Measurements from ENCODE around the gene CA12.

CA12 gene

DNA sequence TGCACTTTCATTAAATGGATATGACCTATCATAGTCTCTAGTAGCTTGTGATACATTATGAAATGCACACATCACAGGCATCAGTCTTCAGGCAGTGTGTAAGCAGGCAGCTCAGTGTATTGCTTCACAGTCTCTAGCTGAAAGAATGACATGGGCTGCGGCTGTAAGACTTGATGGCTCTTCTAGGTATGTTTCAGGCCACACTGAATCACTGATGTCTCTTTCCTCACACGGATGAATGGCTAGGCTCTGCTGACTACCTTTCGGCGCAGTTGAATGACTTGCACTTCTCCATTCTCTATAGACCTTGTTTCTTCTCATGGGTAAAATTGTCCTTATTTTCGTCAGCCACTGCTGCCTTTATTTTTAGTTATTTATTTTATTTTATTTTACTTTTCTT lies 88.9 kb downstream of the CA12 start:
- TF ChIP-seq, protein P1, sequence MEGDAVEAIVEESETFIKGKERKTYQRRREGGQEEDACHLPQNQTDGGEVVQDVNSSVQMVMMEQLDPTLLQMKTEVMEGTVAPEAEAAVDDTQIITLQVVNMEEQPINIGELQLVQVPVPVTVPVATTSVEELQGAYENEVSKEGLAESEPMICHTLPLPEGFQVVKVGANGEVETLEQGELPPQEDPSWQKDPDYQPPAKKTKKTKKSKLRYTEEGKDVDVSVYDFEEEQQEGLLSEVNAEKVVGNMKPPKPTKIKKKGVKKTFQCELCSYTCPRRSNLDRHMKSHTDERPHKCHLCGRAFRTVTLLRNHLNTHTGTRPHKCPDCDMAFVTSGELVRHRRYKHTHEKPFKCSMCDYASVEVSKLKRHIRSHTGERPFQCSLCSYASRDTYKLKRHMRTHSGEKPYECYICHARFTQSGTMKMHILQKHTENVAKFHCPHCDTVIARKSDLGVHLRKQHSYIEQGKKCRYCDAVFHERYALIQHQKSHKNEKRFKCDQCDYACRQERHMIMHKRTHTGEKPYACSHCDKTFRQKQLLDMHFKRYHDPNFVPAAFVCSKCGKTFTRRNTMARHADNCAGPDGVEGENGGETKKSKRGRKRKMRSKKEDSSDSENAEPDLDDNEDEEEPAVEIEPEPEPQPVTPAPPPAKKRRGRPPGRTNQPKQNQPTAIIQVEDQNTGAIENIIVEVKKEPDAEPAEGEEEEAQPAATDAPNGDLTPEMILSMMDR (IDR thresholded peaks at IDR 0.05; ENCODE audit: low read depth, low read length) = no peak

DNA sequence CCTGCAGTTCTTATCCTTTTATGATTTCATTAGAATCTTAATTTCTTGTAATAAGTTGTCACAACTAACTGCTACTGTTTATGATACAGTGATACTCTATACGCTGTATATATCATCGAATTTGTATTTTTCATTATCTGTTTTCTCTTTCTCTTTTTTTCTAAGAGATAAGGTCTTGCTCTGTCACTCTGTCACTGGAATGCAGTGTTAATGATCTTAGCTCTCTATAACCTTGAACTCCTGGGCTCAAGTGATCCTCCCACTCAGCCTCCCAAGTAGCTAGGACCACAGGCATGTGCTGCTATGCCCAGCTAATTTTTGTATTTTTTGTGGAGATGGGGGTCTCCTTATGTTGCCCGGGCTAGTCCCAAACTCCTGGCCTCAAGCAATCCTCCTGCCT lies 89.4 kb downstream of the CA12 start:
- H3K4me3 ChIP-seq (ENCODE audit: low read depth, low read length) = no peak overlapping the region
- TF ChIP-seq, protein P1 (IDR thresholded peaks at IDR 0.05; ENCODE audit: low read depth, low read length) = no peak

More for the DNA sequence above, 88.9 kb downstream of the CA12 start:
- H3K4me3 ChIP-seq (ENCODE audit: low read depth, low read length) = no peak overlapping the region

DNA sequence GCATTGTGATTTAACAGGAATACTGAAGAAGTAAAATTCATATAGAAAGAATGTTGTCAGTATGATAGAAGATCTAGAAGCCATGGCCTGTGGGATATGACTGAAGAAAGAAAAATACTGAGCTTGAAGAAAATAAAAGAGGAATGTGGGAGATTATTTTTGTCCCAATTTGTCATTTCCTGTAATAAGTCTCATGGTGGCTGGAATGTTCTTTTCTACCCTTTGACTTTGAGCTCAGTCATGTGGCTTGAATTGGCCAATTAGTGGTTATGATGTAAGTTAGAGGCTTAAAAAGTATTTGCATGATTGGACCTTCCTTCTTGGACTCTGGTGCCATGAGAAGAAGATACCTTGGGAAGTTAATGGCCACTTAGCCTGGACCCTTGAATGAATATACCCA lies 90.1 kb downstream of the CA12 start:
- TF ChIP-seq, protein P1 (IDR thresholded peaks at IDR 0.05; ENCODE audit: low read depth, low read length) = no peak
- H3K4me3 ChIP-seq (ENCODE audit: low read depth, low read length) = no peak overlapping the region

DNA sequence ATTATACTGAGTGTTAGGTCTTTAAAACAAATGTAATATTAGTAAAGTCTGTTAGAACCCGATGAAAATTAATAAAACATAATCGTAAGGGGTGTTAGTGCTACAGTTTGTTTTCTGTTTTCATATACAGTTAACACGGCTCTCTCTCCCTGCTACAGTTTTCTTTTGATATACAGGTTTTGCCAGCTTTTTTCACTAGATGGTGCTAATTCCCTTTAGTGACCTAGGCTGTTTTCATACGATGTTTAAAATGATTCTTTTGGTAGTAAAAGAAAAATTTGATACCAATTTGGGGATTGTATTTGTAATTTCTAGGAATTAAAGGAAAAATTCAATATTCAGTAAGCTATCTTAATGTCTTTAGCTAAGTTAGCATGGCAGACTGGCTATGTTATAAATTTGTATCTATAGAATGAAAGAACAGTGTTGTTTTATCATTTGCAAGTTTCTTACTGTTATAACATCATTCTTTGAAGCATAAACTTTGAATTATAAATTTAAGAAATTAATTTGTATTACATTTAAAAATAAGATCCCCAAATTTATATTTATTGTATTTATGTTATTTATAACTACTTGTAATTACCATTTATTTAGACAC lies 92.8 kb downstream of the CA12 start:
- no peak overlapping the region for H3K4me3 ChIP-seq (ENCODE audit: low read depth, low read length)
- TF ChIP-seq, protein P1 (IDR thresholded peaks at IDR 0.05; ENCODE audit: low read depth, low read length) = no peak

DNA sequence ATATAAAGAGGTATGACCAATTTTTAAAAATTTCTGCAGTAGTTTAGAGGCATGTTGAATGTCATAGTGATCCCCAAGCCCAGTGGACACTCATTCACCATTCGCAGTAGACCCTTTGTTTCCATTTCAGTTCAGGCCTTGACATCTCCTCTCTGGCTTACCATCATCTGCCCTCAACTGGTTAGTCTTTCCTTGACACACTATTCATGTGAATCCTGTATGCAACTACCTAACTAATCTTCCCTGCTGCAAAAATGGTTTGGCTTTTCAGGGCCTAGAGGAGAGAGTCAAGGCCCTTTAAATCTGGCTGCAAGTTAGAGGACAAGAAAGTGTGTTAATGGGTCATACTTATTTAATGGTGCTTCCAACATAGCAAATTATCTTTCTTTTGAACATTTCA lies 93.3 kb downstream of the CA12 start:
- H3K4me3 ChIP-seq (ENCODE audit: low read depth, low read length) = no peak overlapping the region
- TF ChIP-seq, protein P1 (IDR thresholded peaks at IDR 0.05; ENCODE audit: low read depth, low read length) = no peak

DNA sequence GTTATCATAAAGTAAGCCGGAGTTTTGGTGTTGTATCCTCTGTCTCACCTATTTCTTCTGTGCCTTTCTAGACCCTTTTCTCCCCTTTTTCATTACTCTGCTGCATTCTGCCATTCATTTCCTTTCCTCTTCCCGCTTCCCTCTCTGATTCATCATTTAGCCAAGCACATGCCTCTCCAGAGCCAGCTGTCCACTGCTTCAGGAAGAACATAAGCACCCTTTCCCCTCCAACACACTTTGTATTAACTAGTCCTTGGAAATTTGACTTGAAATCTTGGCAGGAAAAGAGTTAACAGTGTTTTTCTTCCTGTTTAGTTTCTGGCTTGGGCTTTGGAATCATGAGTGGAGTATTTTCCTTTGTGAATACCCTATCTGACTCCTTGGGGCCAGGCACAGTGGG lies 94.5 kb downstream of the CA12 start:
- TF ChIP-seq, protein P1 (IDR thresholded peaks at IDR 0.05; ENCODE audit: low read depth, low read length) = no peak
- H3K4me3 ChIP-seq (ENCODE audit: low read depth, low read length) = no peak overlapping the region

DNA sequence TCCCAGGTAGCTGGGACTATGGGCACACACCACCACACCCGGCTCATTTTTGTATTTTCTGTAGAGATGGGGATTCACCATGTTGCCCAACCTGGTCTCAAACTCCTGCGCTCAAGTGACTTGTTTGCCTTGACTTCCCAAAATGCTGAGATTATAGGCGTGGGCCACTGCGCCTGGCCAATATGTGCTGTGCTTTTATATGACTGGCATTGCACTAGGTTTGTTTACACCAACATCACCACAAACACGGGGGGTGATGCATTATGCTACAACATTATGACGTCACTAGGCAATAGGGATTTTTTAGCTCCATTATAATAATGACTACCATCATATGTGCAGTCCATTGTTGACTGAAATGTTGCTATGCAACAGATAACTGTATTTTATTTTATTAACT lies 97.3 kb downstream of the CA12 start:
- no peak overlapping the region for H3K4me3 ChIP-seq (ENCODE audit: low read depth, low read length)
- TF ChIP-seq, protein P1 (IDR thresholded peaks at IDR 0.05; ENCODE audit: low read depth, low read length) = no peak

All from WI38 (cell line).